GM18526 (cell line): Measurements from ENCODE around the gene PRR12.

ENCODE experiments used
- POLR2A ChIP-seq: IDR thresholded peaks from 3 replicates; pipeline ENCODE4 v1.6.1; 2011; ENCODE audit not compliant: insufficient read length; ENCODE audit errors: extremely low read depth

PRR12 gene

GRCh38 chr19:49669516-49669915 is 78.5 kb downstream of the PRR12 start:
- no peak for TF ChIP-seq POLR2A

- TF ChIP-seq POLR2A = no peak
Observed at GRCh38 chr19:49672131-49672919, 81.3 kb downstream of the PRR12 start.
